ENCODE results near the gene POM121C.
"Not testable (repeated sequence)": the region's sequence is repeated elsewhere in the genome, so short reads cannot be mapped to it uniquely, and the experiment has no call there.

Gene POM121C

DNA sequence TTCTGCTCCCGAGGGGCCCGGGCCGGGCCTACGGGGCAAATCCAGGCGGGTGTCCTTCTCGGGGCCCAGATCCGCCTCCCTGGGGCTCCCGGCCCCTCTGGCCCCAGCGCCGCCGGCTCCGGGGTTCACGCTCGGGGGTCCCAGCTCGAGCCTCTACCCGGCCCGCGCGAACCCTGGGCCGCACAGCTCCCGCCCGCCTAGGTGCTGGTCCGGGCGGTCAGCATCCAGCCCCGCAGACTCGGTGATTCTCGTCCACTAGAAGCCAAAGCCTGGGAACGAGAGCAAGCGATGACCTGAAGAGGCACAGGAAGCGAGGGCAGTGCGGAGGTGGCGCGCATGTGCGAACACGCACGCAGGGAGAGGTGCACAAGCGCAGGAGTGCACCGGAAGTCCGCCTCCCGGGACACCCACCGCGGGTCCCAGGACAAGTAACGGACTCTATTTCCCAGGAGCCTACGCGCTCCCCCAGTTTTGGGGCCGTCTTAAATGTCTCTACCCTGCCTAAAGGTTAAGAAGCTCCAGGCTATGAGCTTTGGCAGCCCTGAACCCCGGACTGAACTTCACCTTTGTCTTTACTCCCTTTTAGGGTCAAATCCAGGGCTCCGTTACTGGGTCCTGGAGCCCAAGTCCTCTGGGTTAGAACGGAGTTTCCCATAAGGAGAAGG lies at the start of gene POM121C:
Gene POM121C (minus strand): TSS at position 321 of the 665 bp plus-strand sequence. CDS start 44,803 bp downstream, outside the sequence.
- DNase-seq: peak; percentile 58

DNA sequence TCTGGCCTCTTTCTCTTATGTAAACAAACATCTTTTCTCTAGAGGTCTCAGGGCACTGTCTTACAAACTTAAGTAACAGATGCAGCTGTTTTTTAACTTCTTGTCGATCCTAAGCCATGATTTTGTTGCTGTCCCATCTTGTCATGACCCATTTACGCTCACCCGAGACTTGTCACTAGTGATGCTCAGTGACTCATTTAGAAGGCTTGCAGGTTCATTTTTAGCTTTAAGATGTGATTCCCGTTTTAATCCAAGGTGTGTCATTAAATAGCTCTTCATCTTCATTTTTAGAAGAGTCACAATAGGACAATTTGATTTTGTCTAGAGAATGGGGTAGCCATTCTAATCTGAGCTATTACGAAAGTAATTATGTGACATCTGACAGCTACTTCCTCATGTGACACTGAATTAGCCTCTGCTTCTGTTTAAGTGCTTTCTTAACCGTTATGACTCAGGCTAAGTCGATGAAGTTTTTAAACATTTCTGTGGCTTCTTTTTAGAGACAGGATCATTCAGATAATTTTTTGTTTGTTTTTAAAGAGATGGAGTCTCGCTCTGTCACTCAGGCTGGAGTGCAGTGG lies 48.7 kb upstream of the POM121C start:
- DNase-seq: no peak

DNA sequence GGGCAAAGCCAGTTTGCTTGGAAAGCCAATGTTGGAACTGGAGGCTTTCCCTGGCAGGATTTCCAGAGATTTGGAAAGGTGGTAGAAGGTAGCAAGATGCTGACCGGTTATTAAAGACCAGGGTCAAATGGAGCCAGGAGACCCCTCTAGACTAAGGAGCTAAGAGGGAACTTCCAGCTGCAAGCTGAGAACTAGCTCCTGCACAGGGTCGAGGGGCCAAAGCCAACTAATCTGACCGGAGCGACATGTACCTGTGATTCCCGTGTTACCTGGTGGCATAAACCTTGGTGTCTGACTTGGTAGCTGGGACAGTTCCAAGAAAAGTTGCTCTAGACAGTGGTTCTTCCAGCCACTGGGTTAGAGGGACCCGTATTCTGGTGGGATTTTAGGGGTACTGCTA lies 47.8 kb upstream of the POM121C start:
- DNase-seq: no peak

DNA sequence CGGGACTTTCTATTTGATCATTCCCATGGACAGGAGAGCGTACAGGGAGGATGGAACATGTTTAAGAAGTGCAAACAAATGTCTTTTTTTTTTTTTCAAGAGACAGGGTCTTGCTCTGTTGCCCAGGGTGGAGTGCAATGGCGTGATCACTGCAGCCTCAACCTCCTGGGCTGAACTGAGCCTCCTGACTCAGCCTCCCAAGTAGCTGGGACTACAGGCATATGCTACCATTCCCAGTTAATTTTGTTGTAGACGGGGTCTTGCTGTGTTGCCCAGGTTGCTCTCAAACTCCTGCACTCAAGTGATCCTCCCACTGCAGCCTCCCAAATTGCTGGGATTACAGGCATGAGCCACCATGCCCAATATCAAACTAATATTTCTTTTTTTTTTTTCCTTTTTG lies 46.5 kb upstream of the POM121C start:
- no peak for DNase-seq

DNA sequence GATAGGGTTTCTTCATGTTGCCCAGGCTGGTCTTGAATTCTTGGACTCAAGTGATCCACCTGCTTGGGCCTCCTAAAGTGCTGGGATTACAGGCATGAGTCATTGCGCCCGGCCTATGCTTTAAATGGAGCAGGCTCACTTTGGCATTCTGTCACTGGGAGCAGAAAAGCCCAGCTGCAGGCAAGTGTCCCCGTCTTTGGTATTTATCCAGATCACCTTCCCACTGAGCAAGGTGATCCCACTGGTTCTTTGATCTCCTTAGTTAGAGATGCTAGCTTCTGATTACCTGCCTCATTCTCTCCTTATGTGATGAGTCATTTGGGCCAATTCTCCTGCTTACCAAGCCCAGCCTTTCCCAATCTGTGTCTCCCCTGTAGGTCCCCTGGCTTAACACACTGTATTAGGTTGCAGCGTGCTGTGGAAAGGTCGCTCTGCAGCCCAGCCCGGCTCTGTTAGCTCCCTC lies 45.3 kb upstream of the POM121C start:
- DNase-seq: no peak

DNA sequence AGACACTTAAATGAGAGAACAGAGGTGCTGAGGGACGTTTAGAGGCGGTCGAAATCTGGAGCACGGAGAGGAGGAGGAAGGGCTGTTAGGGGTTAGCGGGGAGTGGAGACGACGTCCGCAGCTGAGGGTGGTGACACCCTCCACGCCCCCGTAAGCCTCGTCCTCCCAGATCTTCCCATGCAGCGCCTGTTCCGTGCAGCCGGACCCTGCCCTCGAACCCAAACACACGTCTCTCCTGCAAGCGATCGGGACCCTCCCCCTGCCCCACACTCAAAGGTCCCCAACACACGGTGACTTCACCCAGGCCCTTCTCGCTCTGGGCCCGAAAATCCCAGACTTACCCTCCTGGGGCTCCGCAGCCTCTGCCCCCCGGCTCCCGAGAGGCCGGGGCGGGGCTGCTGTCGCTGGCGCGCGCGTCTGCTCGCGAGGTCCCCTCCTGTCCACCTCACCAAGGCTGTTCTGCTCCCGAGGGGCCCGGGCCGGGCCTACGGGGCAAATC lies 41.2 kb upstream of the POM121C start:
- DNase-seq: not testable (repeated sequence)

DNA sequence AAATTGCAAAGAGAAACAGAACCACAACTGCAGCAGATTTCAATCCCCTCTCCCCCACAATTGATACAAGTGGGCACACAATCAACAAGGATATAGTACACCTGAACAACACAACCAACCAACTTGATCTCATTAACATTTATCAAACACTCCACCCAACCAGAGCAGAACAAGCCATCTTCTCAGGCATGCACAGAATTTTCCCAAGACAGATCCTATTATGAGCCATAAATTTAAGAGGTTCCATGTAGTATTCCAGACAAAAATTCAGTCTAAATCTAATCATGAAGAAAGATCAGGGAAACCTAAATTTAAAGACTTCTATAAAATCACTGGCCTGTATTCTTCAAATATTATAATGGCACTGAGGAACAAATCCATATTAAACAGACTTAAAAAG lies 35.6 kb upstream of the POM121C start:
- DNase-seq: not testable (repeated sequence)

DNA sequence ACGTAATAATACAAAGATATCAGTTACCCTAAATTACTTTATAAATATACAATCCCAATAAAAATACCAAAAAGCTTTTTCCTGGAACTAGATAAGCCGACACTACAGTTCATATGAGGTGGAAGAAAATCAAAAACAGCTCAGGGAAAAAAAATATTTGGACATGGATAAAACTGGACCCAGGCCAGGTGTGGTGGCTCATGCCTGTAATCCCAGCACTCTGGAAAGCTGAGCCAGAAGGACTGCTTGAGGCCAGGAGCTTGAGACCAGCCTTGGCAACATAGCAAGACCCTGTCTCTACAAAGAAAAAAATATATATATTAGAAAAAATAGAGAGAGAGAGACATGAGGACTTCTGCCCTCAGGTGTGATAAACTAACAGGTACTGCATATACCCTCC lies 32.7 kb upstream of the POM121C start:
- not testable (repeated sequence) for DNase-seq

DNA sequence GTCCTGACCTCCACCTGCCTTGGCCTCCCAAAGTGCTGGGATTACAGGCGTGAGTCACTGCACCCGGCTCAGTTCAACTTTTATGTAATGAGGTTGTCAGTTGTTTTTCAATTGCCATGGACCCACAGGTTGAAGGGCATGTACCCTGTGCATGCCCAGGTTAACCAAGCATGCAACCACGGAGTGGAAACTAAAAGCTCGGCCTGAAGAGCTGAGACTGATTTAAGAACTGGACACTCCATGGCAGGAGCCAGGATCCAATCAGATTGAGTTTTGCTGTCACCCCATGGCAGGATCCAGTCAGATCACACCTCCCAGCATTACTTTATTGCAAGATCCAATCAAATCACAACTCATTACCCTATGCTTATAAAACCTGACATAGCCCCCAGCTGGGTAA lies 22.9 kb upstream of the POM121C start:
- not testable (repeated sequence) for DNase-seq

DNA sequence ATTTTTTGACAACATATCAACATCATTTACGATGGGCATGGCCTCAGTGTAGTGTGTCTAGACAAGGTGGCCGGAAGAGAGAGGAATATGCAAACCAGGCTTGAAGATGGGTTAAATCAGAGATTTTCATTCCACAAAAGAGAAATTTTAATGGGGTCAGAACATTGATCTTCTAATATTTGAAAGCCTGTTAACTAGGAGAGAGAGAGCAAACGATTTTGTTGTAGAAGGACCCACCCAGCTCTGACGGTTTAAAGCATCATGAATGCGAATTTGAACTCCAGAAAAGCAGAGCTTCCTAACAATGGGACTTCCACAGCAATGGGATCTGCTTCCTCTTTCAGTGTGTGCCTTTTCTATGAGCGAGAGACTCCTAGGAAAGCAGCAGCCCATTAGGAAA lies 5.9 kb upstream of the POM121C start, which contains the start of gene SPDYE5:
Gene SPDYE5 (plus strand): TSS at position 301 of the 400 bp plus-strand sequence. CDS start 1,728 bp downstream, outside the sequence.
- not testable (repeated sequence) for DNase-seq

DNA sequence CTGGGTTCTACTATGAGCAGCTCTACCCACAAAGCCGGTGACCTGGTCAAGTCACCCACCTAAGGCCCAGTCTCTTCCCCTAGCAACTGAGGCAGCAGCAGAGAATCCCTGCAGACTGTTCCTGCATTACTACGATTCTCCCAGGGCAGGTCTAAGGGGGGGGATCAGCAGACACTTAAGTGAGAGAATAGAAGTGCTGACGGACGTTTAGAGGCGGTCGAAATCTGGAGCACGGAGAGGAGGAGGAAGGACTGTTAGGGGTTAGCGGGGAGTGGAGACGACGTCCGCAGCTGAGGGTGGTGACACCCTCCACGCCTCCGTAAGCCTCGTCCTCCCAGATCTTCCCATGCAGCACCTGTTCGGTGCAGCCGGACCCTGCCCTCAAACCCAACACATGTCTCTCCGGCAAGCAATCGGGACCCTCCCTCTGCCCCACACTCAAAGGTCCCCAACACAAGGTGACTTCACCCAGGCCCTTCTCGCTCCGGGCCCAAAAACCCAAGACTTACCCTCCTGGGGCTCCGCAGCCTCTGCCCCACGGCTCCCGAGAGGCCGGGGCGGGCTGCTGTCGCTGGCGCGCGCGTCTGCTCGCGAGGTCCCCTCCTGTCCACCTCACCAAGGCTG lies 632 bp downstream of the POM121C start:
- not testable (repeated sequence) for DNase-seq

DNA sequence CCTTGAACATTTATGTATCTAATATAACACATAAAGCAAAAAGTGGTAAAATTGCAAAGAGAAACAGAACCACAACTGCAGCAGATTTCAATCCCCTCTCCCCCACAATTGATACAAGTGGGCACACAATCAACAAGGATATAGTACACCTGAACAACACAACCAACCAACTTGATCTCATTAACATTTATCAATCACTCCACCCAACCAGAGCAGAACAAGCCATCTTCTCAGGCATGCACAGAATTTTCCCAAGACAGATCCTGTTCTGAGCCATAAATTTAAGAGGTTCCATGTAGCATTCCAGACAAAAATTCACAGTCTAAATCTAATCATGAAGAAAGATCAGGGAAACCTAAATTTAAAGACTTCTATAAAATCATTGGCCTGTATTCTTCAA lies 5.8 kb downstream of the POM121C start:
- DNase-seq: not testable (repeated sequence)

DNA sequence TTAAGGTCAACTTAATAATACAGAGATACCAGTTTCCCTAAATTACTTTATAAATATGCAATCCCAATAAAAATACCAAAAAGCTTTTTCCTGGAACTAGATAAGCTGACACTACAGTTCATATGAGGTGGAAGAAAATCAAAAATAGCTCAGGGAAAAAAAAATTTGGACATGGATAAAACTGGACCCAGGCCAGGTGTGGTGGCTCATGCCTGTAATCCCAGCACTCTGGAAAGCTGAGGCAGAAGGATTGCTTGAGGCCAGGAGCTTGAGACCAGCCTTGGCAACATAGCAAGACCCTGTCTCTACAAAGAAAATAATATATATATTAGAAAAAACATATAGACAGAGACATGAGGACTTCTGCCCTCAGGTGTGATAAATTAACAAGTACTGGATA lies 8.6 kb downstream of the POM121C start:
- not testable (repeated sequence) for DNase-seq

DNA sequence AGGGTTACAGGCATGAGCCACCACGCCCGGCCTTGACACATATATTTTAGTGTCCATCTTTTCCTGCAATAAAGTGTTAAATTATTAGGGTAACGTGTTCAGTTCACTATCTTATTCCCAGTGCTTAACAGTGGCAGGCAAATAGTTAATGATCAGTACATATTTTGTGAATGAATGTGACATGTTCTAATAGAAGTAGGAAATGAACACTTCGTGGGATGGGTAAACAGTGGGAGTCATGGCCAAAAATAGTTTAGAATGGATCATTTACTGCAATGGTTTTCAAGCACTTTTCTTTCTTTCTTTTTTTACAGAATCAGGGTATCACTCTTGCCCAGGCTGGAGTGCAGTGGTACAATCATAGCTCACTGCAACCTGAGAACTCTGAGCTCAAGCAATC lies 15.9 kb downstream of the POM121C start:
- not testable (repeated sequence) for DNase-seq

DNA sequence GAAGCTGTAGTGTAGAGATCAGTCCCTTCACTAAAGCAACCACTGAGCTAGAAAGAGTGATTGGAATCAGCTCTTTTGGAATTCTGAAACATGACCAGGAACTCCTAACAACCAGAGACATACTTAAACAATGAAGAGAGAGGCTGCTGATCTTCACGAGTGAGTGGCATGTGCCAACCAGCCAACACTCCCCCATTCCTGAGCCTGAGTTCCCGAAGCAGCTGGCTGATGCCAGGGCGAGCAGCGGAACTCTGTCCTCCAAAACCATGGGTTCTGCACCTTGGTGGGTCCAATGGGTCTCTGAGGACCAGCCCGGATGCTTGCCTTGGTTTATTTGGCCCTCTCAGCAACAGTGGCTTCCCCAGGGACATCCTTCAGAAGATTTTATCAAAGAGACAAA lies 25.6 kb downstream of the POM121C start:
- DNase-seq: not testable (repeated sequence)

DNA sequence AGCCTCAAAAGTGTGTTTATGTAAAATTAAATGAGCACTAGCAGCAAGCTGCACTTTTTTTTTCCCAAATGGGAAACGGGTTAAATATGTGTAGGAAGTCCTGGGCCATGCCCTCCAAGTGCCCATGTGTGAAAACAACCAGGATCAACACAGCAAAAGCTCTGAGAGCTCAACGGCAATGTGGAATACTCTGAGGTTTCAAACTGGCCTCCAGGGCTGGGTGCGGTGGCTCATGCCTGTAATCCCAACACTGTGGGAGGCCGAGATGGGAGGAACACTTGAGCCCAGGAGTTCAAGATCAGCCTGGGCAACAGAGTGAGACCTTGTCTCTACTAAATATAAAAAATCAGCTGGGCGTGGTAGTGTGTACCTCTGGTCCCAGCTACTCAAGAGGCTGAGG lies 28.1 kb downstream of the POM121C start:
- DNase-seq: not testable (repeated sequence)

DNA sequence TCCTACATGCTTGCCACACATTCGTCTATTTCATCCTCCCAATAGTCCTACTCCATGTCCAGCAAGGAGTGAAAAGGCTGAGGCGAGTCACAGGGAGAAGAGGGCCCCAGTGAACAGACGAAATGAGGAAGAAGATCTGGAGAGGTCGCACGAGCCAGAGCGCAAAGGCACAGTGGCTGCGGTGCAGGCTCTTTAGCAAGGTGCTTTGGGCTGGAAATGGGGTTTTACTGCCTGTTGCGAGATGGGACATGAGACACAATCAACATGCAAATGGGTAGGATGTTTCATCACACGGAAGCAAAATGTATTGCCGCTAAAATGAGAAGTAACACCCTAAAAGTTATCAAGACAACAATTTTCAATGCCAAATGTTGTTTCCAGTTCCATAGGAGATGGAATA lies 29.7 kb downstream of the POM121C start:
- not testable (repeated sequence) for DNase-seq

DNA sequence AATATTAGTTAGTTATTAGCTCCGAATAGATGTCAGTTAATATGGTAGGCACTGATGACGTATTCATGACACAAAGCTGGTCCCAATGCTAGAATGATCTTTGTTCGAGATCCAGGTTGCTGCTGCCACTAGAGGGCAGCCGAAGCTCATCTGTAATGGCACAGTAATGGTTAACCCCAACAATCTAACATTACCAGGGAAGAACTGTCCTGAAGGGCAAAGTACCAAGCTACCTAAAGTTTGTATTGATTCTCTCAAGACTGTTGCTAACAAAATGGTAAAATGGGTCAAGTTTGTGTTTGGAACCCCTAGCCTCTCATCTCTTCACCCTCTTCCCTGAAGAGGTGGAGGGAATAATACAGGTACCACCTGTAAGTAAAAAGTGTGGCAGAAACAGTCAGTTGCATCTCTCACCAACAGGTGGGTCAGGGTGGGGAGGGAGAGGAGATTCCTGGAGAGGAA lies 33.6 kb downstream of the POM121C start:
- DNase-seq: not testable (repeated sequence)

DNA sequence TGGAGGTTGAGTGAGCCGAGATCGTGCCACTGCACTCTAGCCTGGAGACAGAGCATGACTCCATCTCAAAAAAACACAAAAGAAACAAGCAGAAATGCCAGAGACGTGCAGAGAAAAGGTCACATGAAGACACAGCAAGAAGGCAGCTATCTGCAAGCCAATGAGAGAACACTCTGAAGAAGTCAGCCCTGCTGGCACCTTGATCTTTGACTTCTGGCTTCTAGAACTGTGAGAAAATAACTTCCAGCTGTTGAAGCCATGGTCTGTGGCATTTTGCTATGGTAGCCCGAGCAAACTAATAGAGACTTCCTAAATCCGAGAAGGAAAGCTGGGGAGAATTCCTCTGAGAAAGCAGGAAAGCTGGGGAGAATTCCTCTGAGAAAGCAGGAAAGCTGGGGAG lies 36.2 kb downstream of the POM121C start:
- not testable (repeated sequence) for DNase-seq

DNA sequence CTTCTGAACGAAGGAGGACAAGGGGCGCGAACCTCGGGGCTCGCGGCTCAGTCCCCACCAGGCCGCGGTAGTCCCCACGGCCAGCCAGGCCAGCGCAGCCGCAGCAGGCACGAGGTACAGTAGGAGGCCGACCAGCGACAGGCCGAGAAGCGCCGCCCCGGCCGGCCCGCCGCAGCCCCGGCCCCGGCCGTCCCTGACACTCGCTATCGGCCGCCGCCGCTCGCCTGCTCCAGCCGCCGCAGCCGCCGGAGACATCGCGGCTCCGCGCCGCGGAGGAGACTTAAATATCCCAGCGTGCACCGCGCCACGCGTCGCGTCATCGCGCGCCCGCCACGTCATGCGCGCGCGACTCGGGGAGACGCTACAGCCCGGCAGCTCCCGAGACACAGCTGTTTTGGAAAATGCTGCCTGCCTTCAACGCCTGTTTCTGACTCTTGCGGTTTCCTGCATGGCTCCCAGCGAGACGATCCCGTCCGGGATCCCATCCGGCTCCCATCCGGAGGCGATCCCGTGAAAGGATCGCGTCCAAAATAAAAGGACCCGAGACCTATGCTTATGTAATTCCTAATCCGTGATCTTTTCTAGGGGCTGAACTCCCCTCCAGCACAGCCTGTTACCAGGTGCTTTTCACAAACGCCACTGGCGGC lies 43.5 kb downstream of the POM121C start:
- not testable (repeated sequence) for DNase-seq

DNA sequence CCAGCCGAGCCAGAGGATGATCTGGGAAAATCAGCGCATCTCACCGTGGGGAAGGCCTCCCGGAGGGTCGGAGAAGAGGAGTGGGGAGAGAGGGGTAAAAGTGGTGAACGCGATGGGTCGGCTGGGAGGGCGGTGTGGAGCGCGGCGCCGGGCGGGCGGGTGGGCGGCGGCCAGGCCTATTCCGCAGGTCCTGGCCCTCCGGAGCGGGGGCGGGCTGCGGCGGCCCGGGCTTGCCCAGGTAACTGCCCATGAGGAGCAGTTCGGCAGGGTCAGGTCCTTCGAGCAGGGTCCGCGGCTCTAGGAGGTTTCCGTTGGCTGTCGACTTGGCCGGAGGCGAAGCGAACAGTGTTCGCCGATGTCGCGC lies 44.0 kb downstream of the POM121C start:
- DNase-seq: not testable (repeated sequence)

DNA sequence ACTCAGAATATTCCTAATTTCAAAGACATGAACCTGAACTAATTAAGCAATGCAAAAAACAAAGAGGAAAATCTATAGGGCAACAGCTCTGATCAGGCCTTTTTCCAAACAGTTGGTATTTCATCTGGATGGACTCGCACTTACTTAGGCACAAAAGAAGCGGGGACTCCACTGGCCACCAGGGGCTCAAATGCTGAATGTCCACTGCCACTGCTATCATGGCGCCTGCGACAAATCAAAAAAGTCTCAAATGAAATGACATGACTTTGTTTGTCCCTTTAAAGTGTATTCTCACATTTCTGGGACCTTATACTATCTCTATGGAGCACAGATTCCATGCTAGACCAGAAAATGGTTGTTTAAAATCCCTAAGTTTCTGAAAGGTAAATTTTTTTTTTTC lies 47.1 kb downstream of the POM121C start:
- DNase-seq: not testable (repeated sequence)

DNA sequence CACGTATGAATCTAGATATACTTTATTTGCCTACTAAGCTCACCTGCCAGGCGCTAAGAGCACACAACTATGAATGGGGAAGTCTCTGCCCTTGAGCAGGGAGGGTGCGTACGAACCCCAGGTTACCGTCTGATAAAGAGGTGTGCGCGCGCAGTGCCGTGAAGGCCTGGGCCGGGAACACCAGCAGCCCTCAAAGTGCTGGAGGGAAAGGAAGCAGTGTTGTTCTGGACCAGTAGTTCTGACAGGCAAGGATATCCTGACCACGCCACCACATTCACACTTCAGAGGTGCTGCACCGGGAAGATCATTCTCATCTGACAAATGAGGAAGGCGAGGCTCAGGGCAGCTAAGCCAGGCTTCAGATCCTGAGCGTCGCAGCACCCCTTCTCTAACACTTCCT lies 62.6 kb downstream of the POM121C start:
- not testable (repeated sequence) for DNase-seq

Measured in NCI-H1105 (cell line).